Measurements from ENCODE around the gene GYPA. TPM values are rescaled to one million over a fixed set of nuclear protein-coding genes. Genes with fewer than 3 reads are reported as not detected.
"Not testable (repeated sequence)": the region's sequence is repeated elsewhere in the genome, so short reads cannot be mapped to it uniquely, and the experiment has no call there.

The GYPA gene
- not detected in 2 replicates for polyA plus RNA-seq (2014; cell fraction: cytosol; rRNA removed)
- not detected in 2 replicates for polyA plus RNA-seq (2014; cell fraction: nucleus; rRNA removed)

GRCh38 chr4:144140594-144141295, at the start of gene GYPA:
Gene GYPA (minus strand): TSS chr4:144140718. CDS start chr4:144140635, 83 bp downstream.
- DNase-seq (ENCODE audit: low spot score) = not testable (repeated sequence)

GRCh38 chr4:144190009-144190408, 49.5 kb upstream of the GYPA start:
- DNase-seq (ENCODE audit: low spot score) = no peak

DNA sequence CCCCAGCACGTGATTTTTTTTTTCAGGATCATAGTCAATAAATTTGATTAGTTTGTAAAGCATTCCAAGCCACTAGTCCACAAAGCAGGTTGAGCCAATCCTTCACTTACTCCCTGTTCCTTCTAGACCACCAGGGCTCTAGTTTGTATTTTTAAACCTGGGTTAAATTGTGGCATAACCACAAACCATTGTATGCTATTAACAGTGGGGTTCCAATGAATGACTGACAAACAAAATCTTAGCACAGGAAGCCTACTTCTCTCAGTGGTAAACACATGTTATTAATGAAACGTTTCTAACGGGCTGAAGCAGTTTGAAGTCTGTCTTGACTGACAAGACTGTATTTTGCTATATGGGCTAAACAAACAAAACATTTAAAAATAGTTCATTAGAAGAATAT, 48.6 kb upstream of the GYPA start:
- no peak for DNase-seq (ENCODE audit: low spot score)

- DNase-seq (ENCODE audit: low spot score) = no peak
These were observed 44.6 kb upstream of the GYPA start for GRCh38 chr4:144185086-144185485.

DNA sequence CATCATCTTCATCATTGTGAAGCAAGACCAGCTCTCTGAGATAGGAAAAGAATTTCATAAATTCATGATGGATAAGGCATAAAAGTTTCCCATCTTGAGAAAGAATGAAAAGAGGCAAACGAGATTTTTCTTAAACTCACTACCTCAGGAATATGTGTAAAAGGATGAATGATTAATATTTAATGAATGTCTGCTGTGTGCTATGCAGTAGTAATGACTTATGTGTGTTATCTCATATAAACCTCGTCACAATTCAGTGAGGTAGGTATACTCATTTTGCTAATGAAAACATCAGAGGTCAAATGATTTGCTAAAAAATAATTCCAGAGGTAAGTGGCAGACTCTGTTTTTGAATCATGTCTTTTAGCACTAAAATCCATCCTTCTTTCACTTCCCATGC, 42.6 kb upstream of the GYPA start:
- DNase-seq (ENCODE audit: low spot score) = no peak

GRCh38 chr4:144181391-144181790, 40.9 kb upstream of the GYPA start:
- no peak for DNase-seq (ENCODE audit: low spot score)

DNA sequence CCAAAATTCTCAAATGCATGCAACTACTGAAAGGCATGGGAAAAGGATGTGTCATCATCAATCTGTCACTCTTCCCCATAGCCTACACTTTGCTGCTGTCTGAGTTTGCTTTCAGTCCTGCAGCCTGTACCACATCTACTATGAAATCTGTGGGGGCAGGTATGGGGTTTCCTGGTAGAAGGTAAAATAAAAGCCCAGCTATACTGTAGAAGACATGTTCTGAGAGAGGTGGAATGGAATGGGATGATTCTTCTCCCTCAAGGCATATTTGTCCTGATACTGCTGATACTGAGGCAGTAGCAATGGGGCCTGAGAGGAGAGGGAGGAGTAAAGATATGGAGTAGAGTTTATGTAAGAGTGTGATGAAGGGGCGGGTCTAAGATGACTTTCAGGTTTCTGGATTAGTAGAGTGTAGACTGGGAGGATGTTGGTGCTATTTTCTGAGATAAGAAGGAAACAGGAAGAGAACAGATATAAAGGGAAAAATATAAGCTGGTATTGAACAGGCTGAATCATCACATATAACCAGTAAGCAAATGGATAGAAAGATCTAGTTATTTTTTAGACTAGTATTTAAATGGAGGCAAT, 38.7 kb upstream of the GYPA start:
- DNase-seq (ENCODE audit: low spot score) = no peak

GRCh38 chr4:144178414-144178813, 37.9 kb upstream of the GYPA start:
- no peak for DNase-seq (ENCODE audit: low spot score)

GRCh38 chr4:144176476-144176875, 36.0 kb upstream of the GYPA start:
- DNase-seq (ENCODE audit: low spot score) = no peak

- DNase-seq (ENCODE audit: low spot score) = peak; percentile 38
These were observed 34.0 kb upstream of the GYPA start for GRCh38 chr4:144174401-144175067.

- no peak for DNase-seq (ENCODE audit: low spot score)
These were observed 31.2 kb upstream of the GYPA start for GRCh38 chr4:144171697-144172096.

DNA sequence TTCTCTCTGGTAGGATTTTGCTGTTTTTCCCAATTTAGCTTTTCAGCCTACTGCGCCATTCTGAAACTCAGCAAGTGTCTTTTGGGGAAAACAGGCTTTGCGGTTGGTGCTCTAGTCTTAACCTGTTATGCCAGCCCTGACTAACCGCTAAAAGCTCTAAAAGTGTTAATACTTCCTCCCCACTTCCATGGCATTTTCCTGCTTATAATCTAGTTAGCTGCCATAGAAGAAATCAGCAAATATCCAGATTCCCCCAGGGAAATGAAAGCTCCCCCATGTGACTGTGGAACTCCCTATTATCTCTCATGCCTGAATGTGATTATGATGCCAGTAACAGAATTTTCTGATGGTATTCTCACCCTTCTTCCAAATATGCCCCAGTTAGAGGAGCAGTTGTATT, 28.7 kb upstream of the GYPA start:
- no peak for DNase-seq (ENCODE audit: low spot score)

GRCh38 chr4:144154044-144154443, 13.5 kb upstream of the GYPA start:
- DNase-seq (ENCODE audit: low spot score) = no peak

DNA sequence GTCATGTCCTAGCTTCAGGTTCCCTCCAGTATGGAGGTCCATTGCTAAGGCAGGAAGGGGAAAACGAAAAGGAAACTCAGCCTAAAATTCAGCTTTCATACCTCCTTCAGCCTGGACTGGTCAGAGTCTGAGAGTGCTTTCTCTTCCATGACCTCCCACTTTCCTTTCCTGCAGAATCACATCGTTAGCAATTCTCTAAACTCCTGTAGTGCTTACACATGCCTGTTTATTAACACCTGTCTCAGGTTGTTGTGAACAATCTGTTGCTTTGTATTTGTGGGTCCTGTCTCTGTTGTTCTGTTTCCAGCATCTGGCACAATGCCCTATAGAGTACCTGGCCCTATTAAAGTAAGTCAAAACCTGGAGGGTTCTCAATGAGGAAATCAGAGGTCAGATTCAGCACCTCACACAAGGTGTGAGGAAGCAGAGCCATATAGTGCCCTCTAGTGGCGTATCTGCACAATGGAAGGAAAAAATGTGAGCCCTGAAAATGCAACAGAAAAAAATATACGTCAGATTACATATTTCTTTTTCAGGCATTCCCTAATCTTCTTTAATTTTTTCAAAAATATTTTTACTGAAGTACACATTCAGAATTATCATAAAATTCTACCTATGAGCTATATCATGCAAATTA, 2.3 kb upstream of the GYPA start:
- peak; percentile 10 for DNase-seq (ENCODE audit: low spot score)

DNA sequence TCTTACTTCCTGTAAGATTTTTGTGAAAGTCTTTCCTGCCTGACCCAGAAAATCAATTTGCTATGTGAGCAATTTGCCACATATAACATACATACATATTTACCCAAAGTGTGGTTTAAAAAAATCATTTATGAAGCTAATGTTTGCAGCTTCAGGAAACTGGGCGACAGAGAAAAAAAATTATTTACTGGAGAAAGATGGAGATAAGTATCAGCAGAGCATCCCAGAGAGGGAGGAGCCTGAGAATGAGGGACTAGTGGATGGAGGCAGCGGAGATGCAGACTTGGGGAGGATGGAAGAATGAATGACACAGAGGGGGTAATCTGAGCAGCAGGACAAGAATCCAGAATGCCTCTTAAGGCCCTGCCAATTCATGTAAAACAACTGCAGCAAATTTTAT, 975 bp upstream of the GYPA start:
- no peak for DNase-seq (ENCODE audit: low spot score)

DNA sequence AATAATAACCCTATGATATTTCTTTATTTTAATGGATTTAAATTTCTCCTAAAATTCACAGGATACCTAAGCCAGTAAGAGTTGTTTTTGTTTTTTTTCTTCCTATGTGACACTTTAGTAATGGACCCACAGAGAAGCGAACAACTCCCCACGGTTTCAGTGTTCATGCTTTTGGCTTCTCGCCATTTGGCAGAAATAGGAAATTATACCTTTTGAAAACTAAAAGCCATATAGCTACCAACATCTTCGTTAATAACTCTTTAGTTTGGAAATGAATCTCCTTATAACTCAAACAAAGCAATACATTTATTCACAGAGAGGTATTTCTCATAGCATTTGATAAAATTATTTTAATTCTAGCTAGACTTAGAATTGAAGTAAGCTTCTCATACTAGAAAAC, 527 bp downstream of the GYPA start:
- not testable (repeated sequence) for DNase-seq (ENCODE audit: low spot score)

DNA sequence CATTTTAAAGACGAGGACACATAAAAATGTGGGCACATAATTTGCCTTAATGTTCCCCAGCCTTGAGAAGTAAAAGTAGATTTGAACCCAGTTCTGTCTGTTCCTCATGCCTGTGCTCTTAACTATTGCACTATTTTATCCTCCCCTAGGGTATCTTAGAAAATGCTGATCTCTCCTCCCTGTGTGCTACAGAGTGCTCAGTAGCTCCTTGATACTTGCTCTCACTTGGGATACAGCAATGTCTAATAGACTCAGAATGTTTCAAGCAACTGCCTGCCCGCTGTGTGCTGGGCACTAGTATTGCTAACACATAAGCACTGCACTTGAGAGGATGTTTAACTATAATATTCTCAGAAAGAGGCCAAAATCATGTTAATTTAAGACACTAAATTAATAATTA, 971 bp downstream of the GYPA start:
- DNase-seq (ENCODE audit: low spot score) = not testable (repeated sequence)

DNA sequence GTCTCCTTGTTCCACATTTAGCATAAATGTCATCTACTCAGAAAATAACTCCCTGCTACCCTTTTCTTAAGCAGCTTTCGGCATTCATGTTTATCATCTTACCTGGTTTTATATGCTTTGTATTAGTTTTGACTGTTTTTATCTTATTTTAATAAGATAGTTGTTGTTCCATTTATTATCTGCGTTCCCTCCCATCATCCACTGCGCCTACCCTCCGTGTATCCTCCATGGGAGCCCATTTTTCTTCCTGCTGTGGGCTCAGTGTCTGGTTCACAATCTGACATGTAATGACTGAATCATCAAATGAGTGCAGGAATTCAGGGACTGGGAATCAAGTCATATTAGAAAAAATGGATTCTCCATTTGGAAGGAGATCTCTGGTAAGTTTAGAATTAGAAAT, 2.3 kb downstream of the GYPA start:
- DNase-seq (ENCODE audit: low spot score) = not testable (repeated sequence)

DNA sequence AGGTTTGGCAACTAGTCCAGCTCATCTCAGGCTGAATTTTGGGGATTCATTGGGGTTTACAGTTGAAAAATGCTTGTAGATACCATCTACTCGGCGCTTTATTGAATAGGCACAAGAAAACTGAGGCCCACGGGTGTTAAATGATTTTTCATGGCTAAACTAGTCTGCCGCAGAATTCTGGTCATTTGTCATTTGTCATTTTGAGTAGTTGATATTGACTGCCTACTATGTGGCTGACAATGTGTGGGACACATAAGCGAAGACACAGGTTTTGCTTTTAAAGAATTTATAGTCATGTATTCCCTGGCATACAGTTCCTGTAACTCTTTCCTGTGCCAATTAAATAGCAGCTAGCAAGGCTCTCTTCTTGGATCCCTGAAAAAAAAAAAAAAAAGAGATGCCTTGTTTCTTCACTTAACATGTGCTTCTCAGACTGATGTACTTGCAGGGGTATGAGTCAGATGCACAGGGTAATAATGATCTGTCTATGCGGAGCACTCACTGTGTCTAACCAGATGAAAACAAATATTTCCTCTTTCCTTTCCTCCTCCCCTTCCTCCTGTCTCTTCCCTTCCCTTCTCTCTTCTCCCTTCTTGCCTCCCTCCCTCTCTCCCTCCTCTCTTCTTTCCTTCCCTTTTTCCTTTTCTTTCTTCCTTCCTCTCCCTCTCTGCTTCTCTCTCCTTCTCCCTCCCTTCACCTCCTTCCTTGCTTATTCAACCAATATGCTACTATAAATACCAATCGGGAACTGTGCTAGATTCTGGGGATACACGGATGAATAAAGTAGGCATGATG, 3.2 kb downstream of the GYPA start:
- DNase-seq (ENCODE audit: low spot score) = not testable (repeated sequence)

GRCh38 chr4:144136189-144136588, 4.3 kb downstream of the GYPA start:
- DNase-seq (ENCODE audit: low spot score) = not testable (repeated sequence)

GRCh38 chr4:144130167-144130566, 10.4 kb downstream of the GYPA start:
- DNase-seq (ENCODE audit: low spot score) = not testable (repeated sequence)
